NCI-H2107 treated with DMSO at 0.1 percent for 48 hours (cell line): Measurements from ENCODE around the gene C20orf144.
"Not testable (repeated sequence)": the region's sequence is repeated elsewhere in the genome, so short reads cannot be mapped to it uniquely, and the experiment has no call there.

ENCODE experiments used
- DNase-seq: peaks from one replicate; lab custom pipeline; 2025; ENCODE audit not compliant: unreplicated experiment; lab: John Stamatoyannopoulos, UW

Gene C20orf144

GRCh38 chr20:33662172-33662571 lies at the start of gene C20orf144:
TSS of gene C20orf144 (plus strand) at chr20:33662327. CDS start at chr20:33662346, 19 bp downstream.
- no peak for DNase-seq

GRCh38 chr20:33621717-33622400 lies 40.3 kb upstream of the C20orf144 start:
- no peak for DNase-seq

GRCh38 chr20:33622705-33623365 lies 39.3 kb upstream of the C20orf144 start:
- no peak for DNase-seq

GRCh38 chr20:33624399-33624798 lies 37.7 kb upstream of the C20orf144 start:
- DNase-seq, result no peak

- DNase-seq, result no peak
Observed at GRCh38 chr20:33626190-33626589, 35.9 kb upstream of the C20orf144 start.

- DNase-seq, result no peak
Observed at GRCh38 chr20:33627577-33628216, 34.4 kb upstream of the C20orf144 start.

- DNase-seq, result no peak
Observed at GRCh38 chr20:33629533-33629932, 32.6 kb upstream of the C20orf144 start.

- no peak for DNase-seq
Observed at GRCh38 chr20:33629979-33630378, 32.1 kb upstream of the C20orf144 start.

GRCh38 chr20:33630507-33630906 lies 31.6 kb upstream of the C20orf144 start:
- no peak for DNase-seq

GRCh38 chr20:33631910-33632309 lies 30.2 kb upstream of the C20orf144 start:
- not testable (repeated sequence) for DNase-seq

- no peak for DNase-seq
Observed at GRCh38 chr20:33635341-33635740, 26.8 kb upstream of the C20orf144 start.

- DNase-seq, result no peak
Observed at GRCh38 chr20:33636776-33637175, 25.4 kb upstream of the C20orf144 start.

GRCh38 chr20:33640287-33640686 lies 21.8 kb upstream of the C20orf144 start:
- DNase-seq, result no peak

- no peak for DNase-seq
Observed at GRCh38 chr20:33644313-33645071, 17.6 kb upstream of the C20orf144 start.

- DNase-seq, result no peak
Observed at GRCh38 chr20:33645072-33645358, 17.1 kb upstream of the C20orf144 start.

GRCh38 chr20:33645396-33645795 lies 16.7 kb upstream of the C20orf144 start:
- DNase-seq, result no peak

- no peak for DNase-seq
Observed at GRCh38 chr20:33646191-33646590, 15.9 kb upstream of the C20orf144 start.

- not testable (repeated sequence) for DNase-seq
Observed at GRCh38 chr20:33646959-33647602, 15.0 kb upstream of the C20orf144 start.

GRCh38 chr20:33647603-33648395 lies 14.3 kb upstream of the C20orf144 start:
- no peak for DNase-seq

- DNase-seq, result no peak
Observed at GRCh38 chr20:33648396-33649004, 13.6 kb upstream of the C20orf144 start.
